SK-N-SH (cell line): ENCODE measurements around the gene OXT. TPM values are rescaled to one million over a fixed set of nuclear protein-coding genes. Genes with fewer than 3 reads are reported as not detected.

ENCODE experiments used
- CTCF ChIA-PET: fragments of 300-600, 350-600 bp; formaldehyde crosslinking; extraction: SDS; loops from one replicate; lab custom pipeline; 2021; lab: Yijun Ruan, JAX
- POLR2A ChIA-PET: fragments of 350-600 bp; sonication (Branson Sonifier 250); formaldehyde crosslinking; extraction: SDS; loops from one replicate; lab custom pipeline; 2020; ENCODE audit warnings: antibody characterized with exemption, inconsistent platforms; lab: Yijun Ruan, JAX
- DNase-seq: peaks from one replicate; pipeline ENCODE4 v3.0.0; 2012
- H2AFZ ChIP-seq: fragments of 200-600 bp; sonication (generic); 2 replicates; pipeline ENCODE4 v1.8.1; 2016; ENCODE audit warnings: antibody characterized with exemption, mild to moderate bottlenecking, low read depth
- H3F3A ChIP-seq: fragments of 200-600 bp; sonication (generic); replicated peaks from 2 replicates; pipeline ENCODE3; 2016; ENCODE audit warnings: antibody characterized with exemption, mild to moderate bottlenecking; ENCODE audit not compliant: insufficient read depth
- H3K27ac ChIP-seq, 2 experiments: fragments of 200-500 bp in 1 of 2; fragments of 200-600 bp in 1 of 2; sonication (Bioruptor generic) in 1 of 2; sonication (generic), shearing (Covaris generic) in 1 of 2; 2 replicates each; pipeline versions ENCODE4 v1.5.1 to v1.6.1; 2014 to 2016; ENCODE audit warnings: low read depth in 2 of 2, inconsistent platforms in 1 of 2, low read length in 1 of 2, mild to moderate bottlenecking in 1 of 2, mixed read lengths in 1 of 2
- H3K27me3 ChIP-seq: fragments of 200-600 bp; sonication (generic), shearing (Covaris generic); 2 replicates; pipeline ENCODE4 v1.6.1; 2016; ENCODE audit warnings: mixed run types; ENCODE audit not compliant: insufficient read depth
- H3K36me3 ChIP-seq, 2 experiments: fragments of 200-500 bp in 1 of 2; fragments of 200-600 bp in 1 of 2; sonication (Bioruptor generic) in 1 of 2; sonication (generic) in 1 of 2; replicated peaks in 1 of 2; 2 replicates each; pipeline versions ENCODE3 to v1.5.1; 2014 to 2016; ENCODE audit warnings: low read length in 1 of 2, mild to moderate bottlenecking in 1 of 2; ENCODE audit not compliant: insufficient read depth in 2 of 2, control insufficient read depth in 1 of 2
- H3K4me1 ChIP-seq, 2 experiments: fragments of 200-500 bp in 1 of 2; fragments of 200-600 bp in 1 of 2; sonication (Bioruptor generic) in 1 of 2; sonication (generic), shearing (Covaris generic) in 1 of 2; 2 replicates each; pipeline versions ENCODE4 v1.5.1 to v1.6.1; 2014 to 2016; ENCODE audit warnings: low read depth in 1 of 2, low read length in 1 of 2, mixed run types in 1 of 2; ENCODE audit not compliant: insufficient read depth in 2 of 2, control insufficient read depth in 1 of 2
- H3K4me2 ChIP-seq: fragments of 200-600 bp; sonication (generic), shearing (Covaris generic); 2 replicates; pipeline ENCODE4 v1.6.1; 2017; ENCODE audit warnings: mixed run types
- H3K4me3 ChIP-seq, 2 experiments: fragments of 200-500 bp in 1 of 2; fragments of 200-600 bp in 1 of 2; sonication (Bioruptor generic) in 1 of 2; sonication (generic), shearing (Covaris generic) in 1 of 2; 2 replicates each; pipeline versions ENCODE4 v1.5.1 to v1.8.1; 2014 to 2016; ENCODE audit warnings: low read depth in 2 of 2, inconsistent platforms in 1 of 2, low read length in 1 of 2, mild to moderate bottlenecking in 1 of 2, mixed read lengths in 1 of 2, moderate library complexity in 1 of 2
- H3K79me2 ChIP-seq: fragments of 200-600 bp; sonication (generic); 2 replicates; pipeline ENCODE4 v1.8.1; 2017; ENCODE audit warnings: mild to moderate bottlenecking; ENCODE audit not compliant: insufficient read depth
- H3K9ac ChIP-seq: fragments of 200-600 bp; sonication (generic); 2 replicates; pipeline ENCODE4 v1.6.1; 2017; ENCODE audit warnings: mixed run types
- H3K9me2 ChIP-seq: fragments of 200-600 bp; sonication (generic); 2 replicates; pipeline ENCODE4 v1.6.1; 2017; ENCODE audit warnings: mixed run types
- H3K9me3 ChIP-seq: fragments of 200-600 bp; sonication (generic); 2 replicates; pipeline ENCODE4 v1.6.1; 2017; ENCODE audit warnings: mixed run types, mild to moderate bottlenecking, moderate library complexity
- H4K20me1 ChIP-seq: fragments of 200-600 bp; sonication (generic); 2 replicates; pipeline ENCODE4 v1.6.1; 2017; ENCODE audit warnings: mild to moderate bottlenecking, mixed run types; ENCODE audit not compliant: insufficient read depth
- ELF1 ChIP-seq: IDR thresholded peaks from 2 replicates; pipeline ENCODE4 v1.4.0; 2012
- EP300 ChIP-seq, 2 experiments: IDR thresholded peaks; 2 replicates each; pipeline versions ENCODE4 v1.4.0 to v1.6.1; 2012; ENCODE audit warnings: borderline replicate concordance in 1 of 2, low read depth in 1 of 2, low read length in 1 of 2
- EZH2phosphoT487 ChIP-seq: fragments of 200-600 bp; sonication (generic); IDR thresholded peaks from 2 replicates; pipeline ENCODE4 v1.6.1; 2017; ENCODE audit warnings: low read depth, mixed run types, mild to moderate bottlenecking, antibody characterized with exemption, moderate library complexity, borderline replicate concordance
- GATA2 ChIP-seq: sonication (generic); formaldehyde crosslinking; IDR thresholded peaks from 2 replicates; pipeline ENCODE4 v1.5.0; 2020; ENCODE audit warnings: mild to moderate bottlenecking, missing genetic modification reagents
- POLR2AphosphoS5 ChIP-seq: IDR thresholded peaks from 2 replicates; pipeline ENCODE4 v1.6.1; 2012; ENCODE audit warnings: low read depth, low read length
- RAD21 ChIP-seq: IDR thresholded peaks from 2 replicates; pipeline ENCODE4 v1.6.1; 2012; ENCODE audit warnings: mild to moderate bottlenecking, low read length
- RXRA ChIP-seq: IDR thresholded peaks from 2 replicates; pipeline ENCODE4 v1.4.0; 2012; ENCODE audit warnings: low read depth, mild to moderate bottlenecking, borderline replicate concordance
- SIN3A ChIP-seq: IDR thresholded peaks from 2 replicates; pipeline ENCODE4 v1.6.1; 2012; ENCODE audit warnings: low read depth, mild to moderate bottlenecking, low read length, moderate library complexity, borderline replicate concordance
- SMC3 ChIP-seq: IDR thresholded peaks from 2 replicates; pipeline ENCODE4 v1.6.1; 2012; ENCODE audit warnings: low read depth, low read length, improper control_type of control experiment
- WGBS: methylation state at CpG from one replicate; pipeline ENCODE4 v1.1.6; 2017; ENCODE audit warnings: low lambda C conversion rate; 5-methylcytosine and 5-hydroxymethylcytosine counted together
- polyA plus RNA-seq, 3 experiments: library from polyadenylated mRNA; depleted of rRNA; stranded (reverse); fragments of >200 nt; gene quantifications; 2 replicates each; pipeline ENCODE4 v1.2.3, GENCODE V29; 2012
- TF ChIP-seq, protein P1 (sequence below): IDR thresholded peaks from 2 replicates; pipeline ENCODE4 v1.6.1; 2012; ENCODE audit warnings: mild to moderate bottlenecking, low read depth, low read length, moderate library complexity
- TF ChIP-seq, protein P2 (sequence below): IDR thresholded peaks from 2 replicates; pipeline ENCODE4 v1.4.0; 2012; ENCODE audit warnings: low read depth, borderline replicate concordance
- TF ChIP-seq, protein P3 (sequence below): IDR thresholded peaks from 2 replicates; pipeline ENCODE4 v1.4.0; 2012; ENCODE audit warnings: low read depth
- TF ChIP-seq, protein P4 (sequence below): fragments of 200-600 bp; sonication (generic); IDR thresholded peaks from 2 replicates; pipeline ENCODE4 v1.6.1; 2017; ENCODE audit warnings: antibody characterized with exemption, mild to moderate bottlenecking, moderate library complexity
- TF ChIP-seq, protein P5 (sequence below): IDR thresholded peaks from 2 replicates; pipeline ENCODE4; 2012
- TF ChIP-seq, protein P6 (sequence below): fragments of 150-350 bp; IDR thresholded peaks from 2 replicates; pipeline ENCODE4 v1.6.1; 2016; ENCODE audit warnings: mild to moderate bottlenecking, low read depth, low read length

OXT gene
- polyA plus RNA-seq, 1 of the 3 experiments (the other 2 are of a cell fraction): not detected

DNA sequence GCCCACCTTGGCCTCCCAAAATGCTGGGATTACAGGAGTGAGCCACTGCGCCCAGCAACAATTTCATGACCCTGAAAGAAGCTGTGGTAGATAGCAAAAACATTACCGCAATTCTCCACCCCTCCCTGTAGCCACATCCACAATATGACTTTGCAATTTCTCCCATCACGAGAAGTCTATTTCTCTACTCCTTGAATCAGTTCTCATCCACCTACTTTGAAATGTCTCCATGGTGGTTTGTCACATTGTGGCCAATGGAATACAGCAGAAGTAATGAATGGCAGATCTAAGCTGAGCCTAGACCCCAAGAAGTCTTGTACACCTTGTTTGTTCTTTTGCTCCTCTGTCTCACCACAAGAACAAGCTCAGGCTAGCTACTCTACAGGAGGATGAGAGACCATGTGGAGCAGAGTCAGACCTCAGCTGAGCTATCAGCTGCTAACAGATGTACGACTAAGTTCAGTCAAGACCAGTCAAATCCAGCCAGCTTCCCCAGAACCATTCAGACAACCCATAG lies 6.3 kb downstream of the OXT start:
- Histone ChIP-seq H3K36me3 (no peaks in the 10 kb centered on the region), H2AFZ (no peak overlapping the region), H3K9ac (no peak overlapping the region), H3K4me3 (no peak overlapping the region), H4K20me1 (no peaks in the 10 kb centered on the region), H3K4me1 (peaks cover 2 to 5% of the 10 kb centered on the region in 2 experiments; a peak in 2 of 4 replicates), H3K9me3 (no peaks in the 10 kb centered on the region), H3K9me2 (no peaks in the 10 kb centered on the region), H3K27me3 (no peaks in the 10 kb centered on the region), H3K79me2 (no peaks in the 10 kb centered on the region), H3K4me2 (no peak overlapping the region), H3F3A (no peaks in the 10 kb centered on the region), H3K27ac (no peak overlapping the region)
- ChIA-PET POLR2A (no interaction called here), CTCF (interaction anchor here (0.6 to 1.4 kb wide), 4 partner anchors 9 to 776 kb away, joined by 3 to 6 read pairs (median 4); no protein-coding TSS in a partner anchor)
- no peak for TF ChIP-seq RXRA
- no peak for TF ChIP-seq ELF1
- TF ChIP-seq, protein P1, sequence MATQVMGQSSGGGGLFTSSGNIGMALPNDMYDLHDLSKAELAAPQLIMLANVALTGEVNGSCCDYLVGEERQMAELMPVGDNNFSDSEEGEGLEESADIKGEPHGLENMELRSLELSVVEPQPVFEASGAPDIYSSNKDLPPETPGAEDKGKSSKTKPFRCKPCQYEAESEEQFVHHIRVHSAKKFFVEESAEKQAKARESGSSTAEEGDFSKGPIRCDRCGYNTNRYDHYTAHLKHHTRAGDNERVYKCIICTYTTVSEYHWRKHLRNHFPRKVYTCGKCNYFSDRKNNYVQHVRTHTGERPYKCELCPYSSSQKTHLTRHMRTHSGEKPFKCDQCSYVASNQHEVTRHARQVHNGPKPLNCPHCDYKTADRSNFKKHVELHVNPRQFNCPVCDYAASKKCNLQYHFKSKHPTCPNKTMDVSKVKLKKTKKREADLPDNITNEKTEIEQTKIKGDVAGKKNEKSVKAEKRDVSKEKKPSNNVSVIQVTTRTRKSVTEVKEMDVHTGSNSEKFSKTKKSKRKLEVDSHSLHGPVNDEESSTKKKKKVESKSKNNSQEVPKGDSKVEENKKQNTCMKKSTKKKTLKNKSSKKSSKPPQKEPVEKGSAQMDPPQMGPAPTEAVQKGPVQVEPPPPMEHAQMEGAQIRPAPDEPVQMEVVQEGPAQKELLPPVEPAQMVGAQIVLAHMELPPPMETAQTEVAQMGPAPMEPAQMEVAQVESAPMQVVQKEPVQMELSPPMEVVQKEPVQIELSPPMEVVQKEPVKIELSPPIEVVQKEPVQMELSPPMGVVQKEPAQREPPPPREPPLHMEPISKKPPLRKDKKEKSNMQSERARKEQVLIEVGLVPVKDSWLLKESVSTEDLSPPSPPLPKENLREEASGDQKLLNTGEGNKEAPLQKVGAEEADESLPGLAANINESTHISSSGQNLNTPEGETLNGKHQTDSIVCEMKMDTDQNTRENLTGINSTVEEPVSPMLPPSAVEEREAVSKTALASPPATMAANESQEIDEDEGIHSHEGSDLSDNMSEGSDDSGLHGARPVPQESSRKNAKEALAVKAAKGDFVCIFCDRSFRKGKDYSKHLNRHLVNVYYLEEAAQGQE: no peak
- TF ChIP-seq, protein P2, sequence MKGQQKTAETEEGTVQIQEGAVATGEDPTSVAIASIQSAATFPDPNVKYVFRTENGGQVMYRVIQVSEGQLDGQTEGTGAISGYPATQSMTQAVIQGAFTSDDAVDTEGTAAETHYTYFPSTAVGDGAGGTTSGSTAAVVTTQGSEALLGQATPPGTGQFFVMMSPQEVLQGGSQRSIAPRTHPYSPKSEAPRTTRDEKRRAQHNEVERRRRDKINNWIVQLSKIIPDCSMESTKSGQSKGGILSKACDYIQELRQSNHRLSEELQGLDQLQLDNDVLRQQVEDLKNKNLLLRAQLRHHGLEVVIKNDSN: no peak
- TF ChIP-seq SIN3A: no peak
- no peak for TF ChIP-seq EP300 (IDR thresholded peaks at IDR 0.05; ENCODE audit: borderline replicate concordance in 1 of 2, low read depth in 1 of 2, low read length in 1 of 2)
- TF ChIP-seq POLR2AphosphoS5: no peak
- TF ChIP-seq, protein P3, sequence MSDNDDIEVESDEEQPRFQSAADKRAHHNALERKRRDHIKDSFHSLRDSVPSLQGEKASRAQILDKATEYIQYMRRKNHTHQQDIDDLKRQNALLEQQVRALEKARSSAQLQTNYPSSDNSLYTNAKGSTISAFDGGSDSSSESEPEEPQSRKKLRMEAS: no peak
- TF ChIP-seq, protein P4, sequence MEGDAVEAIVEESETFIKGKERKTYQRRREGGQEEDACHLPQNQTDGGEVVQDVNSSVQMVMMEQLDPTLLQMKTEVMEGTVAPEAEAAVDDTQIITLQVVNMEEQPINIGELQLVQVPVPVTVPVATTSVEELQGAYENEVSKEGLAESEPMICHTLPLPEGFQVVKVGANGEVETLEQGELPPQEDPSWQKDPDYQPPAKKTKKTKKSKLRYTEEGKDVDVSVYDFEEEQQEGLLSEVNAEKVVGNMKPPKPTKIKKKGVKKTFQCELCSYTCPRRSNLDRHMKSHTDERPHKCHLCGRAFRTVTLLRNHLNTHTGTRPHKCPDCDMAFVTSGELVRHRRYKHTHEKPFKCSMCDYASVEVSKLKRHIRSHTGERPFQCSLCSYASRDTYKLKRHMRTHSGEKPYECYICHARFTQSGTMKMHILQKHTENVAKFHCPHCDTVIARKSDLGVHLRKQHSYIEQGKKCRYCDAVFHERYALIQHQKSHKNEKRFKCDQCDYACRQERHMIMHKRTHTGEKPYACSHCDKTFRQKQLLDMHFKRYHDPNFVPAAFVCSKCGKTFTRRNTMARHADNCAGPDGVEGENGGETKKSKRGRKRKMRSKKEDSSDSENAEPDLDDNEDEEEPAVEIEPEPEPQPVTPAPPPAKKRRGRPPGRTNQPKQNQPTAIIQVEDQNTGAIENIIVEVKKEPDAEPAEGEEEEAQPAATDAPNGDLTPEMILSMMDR: no peak
- TF ChIP-seq, protein P5, sequence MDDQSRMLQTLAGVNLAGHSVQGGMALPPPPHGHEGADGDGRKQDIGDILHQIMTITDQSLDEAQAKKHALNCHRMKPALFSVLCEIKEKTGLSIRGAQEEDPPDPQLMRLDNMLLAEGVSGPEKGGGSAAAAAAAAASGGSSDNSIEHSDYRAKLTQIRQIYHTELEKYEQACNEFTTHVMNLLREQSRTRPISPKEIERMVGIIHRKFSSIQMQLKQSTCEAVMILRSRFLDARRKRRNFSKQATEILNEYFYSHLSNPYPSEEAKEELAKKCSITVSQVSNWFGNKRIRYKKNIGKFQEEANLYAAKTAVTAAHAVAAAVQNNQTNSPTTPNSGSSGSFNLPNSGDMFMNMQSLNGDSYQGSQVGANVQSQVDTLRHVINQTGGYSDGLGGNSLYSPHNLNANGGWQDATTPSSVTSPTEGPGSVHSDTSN: no peak
- TF ChIP-seq RAD21: no peak
- no peak for TF ChIP-seq SMC3
- no peak for TF ChIP-seq EZH2phosphoT487
- TF ChIP-seq GATA2: no peak
- TF ChIP-seq, protein P6, sequence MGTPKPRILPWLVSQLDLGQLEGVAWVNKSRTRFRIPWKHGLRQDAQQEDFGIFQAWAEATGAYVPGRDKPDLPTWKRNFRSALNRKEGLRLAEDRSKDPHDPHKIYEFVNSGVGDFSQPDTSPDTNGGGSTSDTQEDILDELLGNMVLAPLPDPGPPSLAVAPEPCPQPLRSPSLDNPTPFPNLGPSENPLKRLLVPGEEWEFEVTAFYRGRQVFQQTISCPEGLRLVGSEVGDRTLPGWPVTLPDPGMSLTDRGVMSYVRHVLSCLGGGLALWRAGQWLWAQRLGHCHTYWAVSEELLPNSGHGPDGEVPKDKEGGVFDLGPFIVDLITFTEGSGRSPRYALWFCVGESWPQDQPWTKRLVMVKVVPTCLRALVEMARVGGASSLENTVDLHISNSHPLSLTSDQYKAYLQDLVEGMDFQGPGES: no peak
- WGBS: 73% methylated on average over 4 of the region's 4 CpGs
- DNase-seq: no peak
